HG03342 (cell line): Measurements from ENCODE around the gene KATNB1.
"Not testable (repeated sequence)": the region's sequence is repeated elsewhere in the genome, so short reads cannot be mapped to it uniquely, and the experiment has no call there.

Experiments used
- ATAC-seq: cut with Tn5 transposase; IDR thresholded peaks from one replicate; pipeline ENCODE4 v1.9.1; 2021; ENCODE audit warnings: mild to moderate bottlenecking, moderate library complexity; ENCODE audit not compliant: unreplicated experiment

KATNB1 gene

DNA sequence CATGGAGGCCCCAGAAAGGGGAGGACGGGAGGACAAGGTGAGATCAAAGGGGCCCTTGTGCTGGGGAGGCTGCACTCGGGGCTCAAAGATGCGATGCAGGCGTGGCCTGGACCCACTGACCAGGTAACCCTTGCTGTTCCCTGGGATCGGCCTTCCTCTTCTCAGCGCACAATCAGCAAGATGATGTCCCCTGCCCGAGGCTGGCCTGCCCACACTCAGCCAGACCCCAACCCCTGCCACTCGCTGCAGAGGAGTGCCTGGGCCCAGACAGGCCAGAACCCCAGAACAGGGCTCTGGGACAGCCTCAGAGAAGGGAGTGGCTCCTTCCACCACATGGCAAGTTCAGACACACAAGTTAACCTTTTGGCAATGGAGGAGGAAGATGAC, 51.9 kb downstream of the KATNB1 start:
- no peak for ATAC-seq

GRCh38 chr16:57788252-57788841, 52.8 kb downstream of the KATNB1 start:
- no peak for ATAC-seq

DNA sequence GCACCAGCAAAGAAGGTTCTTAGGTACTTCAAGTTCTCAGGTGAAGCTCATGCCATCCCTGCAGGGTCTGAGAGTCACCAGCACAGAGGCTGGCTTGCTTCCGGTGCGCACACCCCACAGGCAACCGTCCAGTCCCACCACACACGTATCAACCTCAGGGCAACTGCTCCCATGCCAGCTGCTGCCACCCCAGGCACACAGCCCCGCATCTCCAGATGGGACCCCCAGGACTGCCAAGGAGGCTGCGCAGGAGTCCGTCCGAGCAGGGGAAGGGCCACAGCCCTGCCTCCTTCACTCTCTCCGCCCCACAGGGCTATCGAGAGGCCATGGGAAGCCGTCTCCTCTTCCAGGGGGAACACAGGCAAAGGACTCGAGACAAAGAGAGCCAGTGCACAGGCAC, 53.4 kb downstream of the KATNB1 start:
- no peak for ATAC-seq

- ATAC-seq: no peak
Observed at GRCh38 chr16:57791195-57791892, 55.8 kb downstream of the KATNB1 start.

DNA sequence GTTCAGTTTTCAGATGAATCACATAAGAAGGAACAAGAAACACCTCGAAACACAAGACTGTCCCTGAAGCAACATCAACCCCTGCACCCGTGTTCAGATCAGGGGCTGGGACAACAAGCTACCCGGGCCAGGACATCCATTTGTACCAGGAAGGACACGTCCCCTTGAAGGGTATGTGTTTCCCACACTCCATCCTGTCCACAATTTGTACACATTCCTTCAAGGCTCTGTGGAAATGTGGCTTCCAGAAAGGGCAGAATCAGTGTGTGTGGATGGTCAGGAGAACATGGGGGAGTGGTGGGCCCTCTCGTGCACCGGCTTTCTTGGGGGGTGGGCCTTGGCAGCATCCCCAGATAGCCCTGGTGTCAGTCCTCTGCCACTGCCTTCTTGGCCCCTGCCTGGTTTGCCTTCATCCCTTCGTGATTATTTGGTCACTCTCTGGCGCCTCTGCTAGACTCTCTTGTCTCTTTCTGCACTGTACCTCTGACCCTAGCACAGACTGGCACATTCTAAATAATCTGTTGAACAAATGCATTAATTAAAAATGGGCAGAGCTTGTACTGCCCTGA, 56.4 kb downstream of the KATNB1 start:
- no peak for ATAC-seq

DNA sequence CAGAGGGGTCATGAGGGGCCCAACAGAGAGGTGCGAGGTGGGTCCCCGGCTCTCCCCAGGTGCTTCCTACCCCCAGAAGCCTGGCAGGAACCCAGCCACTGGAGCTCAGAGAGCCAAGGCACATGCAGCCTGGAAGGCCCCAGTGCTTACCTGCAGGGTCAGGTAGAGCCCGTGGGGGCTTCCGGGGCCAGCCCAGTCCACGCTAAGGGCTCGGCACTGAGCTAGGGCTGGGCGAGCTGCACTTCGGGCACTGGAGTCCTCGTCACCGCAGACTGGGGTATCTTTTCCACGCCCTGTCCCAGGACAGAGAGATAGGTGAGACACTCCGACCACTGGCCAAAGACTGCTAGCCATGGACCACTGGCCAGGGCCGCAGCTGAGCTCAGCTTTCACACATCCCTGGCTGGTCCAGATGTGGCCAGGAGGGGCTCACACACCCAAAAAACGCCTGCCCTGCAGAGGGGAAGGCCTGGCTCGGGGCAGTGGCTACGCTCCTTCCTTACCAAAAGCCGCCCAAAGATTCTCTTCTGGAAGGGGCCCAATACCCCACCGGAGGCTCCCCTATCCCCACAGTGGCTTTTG, 59.4 kb downstream of the KATNB1 start:
- ATAC-seq: no peak

- ATAC-seq: no peak
Observed at GRCh38 chr16:57795431-57795878, 59.9 kb downstream of the KATNB1 start.

DNA sequence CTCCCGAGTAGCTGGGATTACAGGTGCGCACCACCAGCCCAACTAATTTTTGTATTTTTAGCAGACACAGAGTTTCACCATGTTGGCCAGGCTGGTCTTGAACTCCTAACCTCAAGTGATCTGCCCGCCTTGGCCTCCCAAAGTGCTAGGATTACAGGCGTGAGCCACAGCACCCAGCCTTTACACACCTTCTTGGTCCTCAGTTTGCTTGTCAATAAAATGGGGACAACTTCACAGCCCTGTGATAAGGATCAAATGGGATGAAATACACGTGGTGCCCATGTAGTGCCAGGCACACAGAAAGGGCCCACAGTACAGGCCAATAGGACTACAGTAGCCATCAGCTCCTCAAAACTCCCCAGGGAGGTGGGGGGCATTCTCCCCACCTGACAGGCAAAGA, 60.4 kb downstream of the KATNB1 start:
- not testable (repeated sequence) for ATAC-seq

DNA sequence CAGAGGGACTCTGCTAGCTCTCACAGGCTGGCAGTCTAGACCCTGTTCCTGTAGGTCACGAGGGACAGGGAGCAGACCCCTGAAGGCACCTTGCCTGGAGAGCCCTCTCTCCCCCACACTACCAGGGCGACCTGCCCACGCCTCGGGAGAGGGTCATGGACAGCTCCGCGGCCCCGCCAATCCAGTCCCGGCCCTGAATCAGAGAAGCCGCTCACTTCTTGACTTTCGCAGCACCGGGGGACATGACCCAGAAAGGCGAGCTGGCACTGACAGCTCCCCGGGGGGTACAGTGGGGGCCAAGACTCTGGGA, 61.6 kb downstream of the KATNB1 start:
- no peak for ATAC-seq

DNA sequence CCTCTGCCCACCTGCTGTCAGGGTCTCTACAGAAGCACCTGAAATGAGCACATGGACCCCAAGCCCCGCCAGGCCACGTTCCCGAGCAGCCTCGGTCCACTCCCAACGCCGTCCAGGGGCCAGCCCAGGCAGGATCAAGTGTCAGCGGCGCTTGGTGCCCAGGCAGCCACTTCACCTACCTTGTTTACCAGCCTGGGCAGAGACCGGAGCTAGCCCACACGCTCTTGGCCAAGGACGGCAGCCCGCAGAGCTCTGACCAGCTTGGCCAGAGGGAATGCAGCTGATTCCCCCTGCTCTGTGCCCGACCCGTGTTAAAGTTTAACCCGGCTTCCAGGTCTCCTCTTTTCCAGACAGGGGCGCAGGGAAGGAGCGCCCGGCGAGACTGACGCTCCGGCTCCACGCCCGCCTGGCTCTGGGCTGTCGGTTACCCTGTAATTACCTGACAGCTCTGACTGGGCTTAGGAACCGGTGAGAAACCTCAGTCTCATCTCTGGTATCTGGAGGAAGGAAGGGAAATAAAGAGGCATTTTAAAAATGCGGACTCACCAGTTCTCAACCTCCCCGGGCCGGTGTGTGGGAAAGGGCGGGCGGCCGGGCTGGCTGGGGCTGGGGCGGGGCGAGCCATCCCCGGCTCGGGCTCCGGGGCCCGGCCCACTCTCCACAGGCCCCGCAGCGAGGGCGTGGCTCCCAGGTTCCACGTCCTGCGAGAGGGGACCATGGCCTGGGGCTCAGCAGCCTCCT, 62.1 kb downstream of the KATNB1 start:
- ATAC-seq: no peak

- ATAC-seq: no peak
Observed at GRCh38 chr16:57798267-57798810, 62.8 kb downstream of the KATNB1 start.

GRCh38 chr16:57798953-57799599, 63.5 kb downstream of the KATNB1 start:
- ATAC-seq: no peak

- ATAC-seq: no peak
Observed at GRCh38 chr16:57799600-57800199, 64.1 kb downstream of the KATNB1 start.

GRCh38 chr16:57800200-57801097, 64.9 kb downstream of the KATNB1 start:
- no peak for ATAC-seq

GRCh38 chr16:57801098-57801808, 65.7 kb downstream of the KATNB1 start:
- ATAC-seq: no peak

- ATAC-seq: no peak
Observed at GRCh38 chr16:57801809-57802340, 66.3 kb downstream of the KATNB1 start.

GRCh38 chr16:57802341-57803133, 67.0 kb downstream of the KATNB1 start, which contains the start of gene KIFC3:
KIFC3 (minus strand) TSS chr16:57802491; CDS start chr16:57798243, 4,248 bp downstream.
- ATAC-seq: no peak
